Stimulated activated naive B cell treated with anti-CD40 and anti-IgM and Interleukin-4, amounts not matched to agents 10 μg/mL and 1 μg/mL and 100 μg/mL, for 72 hours (primary cell): ENCODE data around the gene ZDHHC24.

Experiments used
- ATAC-seq, 2 donors: fragments of 150-1000 bp; cut with Tn5 transposase; replicated peaks; 2 replicates each; pipeline ENCODE4 v1.10.0; 2021; ENCODE audit warnings: moderate library complexity in 1 of 2
- DNase-seq: peaks from one replicate; pipeline ENCODE4 v3.0.0; 2021
- H3K27ac Mint-ChIP-seq: one replicate; pipeline ENCODE4 v1.8.0; 2022; ENCODE audit warnings: mild to moderate bottlenecking, mixed read lengths
- H3K27me3 Mint-ChIP-seq, 2 donors: one replicate each; pipeline ENCODE4 v1.8.0; 2022; ENCODE audit warnings: mixed read lengths in 2 of 2
- H3K36me3 Mint-ChIP-seq, 2 donors: one replicate each; pipeline ENCODE4 v1.8.0; 2022; ENCODE audit warnings: mixed read lengths in 2 of 2, mild to moderate bottlenecking in 1 of 2
- H3K4me1 Mint-ChIP-seq, 2 donors: one replicate each; pipeline ENCODE4 v1.8.0; 2022; ENCODE audit warnings: mixed read lengths in 2 of 2, mild to moderate bottlenecking in 1 of 2
- H3K4me3 Mint-ChIP-seq, 2 donors: one replicate each; pipeline ENCODE4 v1.8.0; 2022; ENCODE audit warnings: mild to moderate bottlenecking in 2 of 2, mixed read lengths in 2 of 2, moderate library complexity in 1 of 2
- H3K9me3 Mint-ChIP-seq, 2 donors: one replicate each; pipeline ENCODE4 v1.8.0; 2022; ENCODE audit warnings: mixed read lengths in 2 of 2, mild to moderate bottlenecking in 1 of 2

Gene ZDHHC24

DNA sequence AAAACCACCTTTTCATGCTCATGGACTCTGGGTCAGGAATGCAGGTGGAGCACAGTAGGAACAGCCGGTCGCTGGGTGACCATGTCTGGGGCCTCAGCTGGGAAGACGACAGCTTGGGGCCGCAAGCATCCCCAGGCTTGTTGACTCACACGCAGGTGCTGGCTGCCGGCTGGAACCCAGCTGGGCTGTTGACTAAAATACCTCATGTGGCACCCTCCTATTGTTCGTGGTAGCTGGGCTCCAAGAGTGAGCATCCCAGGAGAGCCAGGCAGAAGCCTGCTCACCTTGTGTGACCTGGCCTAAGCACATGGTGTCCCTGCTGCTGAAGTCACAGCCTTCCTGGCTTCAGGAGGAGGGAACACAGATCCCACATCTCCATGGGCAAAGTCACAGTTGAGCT, 56.2 kb downstream of the ZDHHC24 start:
- Mint-ChIP-seq H3K27me3 (no peaks in the 10 kb centered on the region), H3K36me3 (peaks cover 50 to 58% of the 10 kb centered on the region in 2 donors)

DNA sequence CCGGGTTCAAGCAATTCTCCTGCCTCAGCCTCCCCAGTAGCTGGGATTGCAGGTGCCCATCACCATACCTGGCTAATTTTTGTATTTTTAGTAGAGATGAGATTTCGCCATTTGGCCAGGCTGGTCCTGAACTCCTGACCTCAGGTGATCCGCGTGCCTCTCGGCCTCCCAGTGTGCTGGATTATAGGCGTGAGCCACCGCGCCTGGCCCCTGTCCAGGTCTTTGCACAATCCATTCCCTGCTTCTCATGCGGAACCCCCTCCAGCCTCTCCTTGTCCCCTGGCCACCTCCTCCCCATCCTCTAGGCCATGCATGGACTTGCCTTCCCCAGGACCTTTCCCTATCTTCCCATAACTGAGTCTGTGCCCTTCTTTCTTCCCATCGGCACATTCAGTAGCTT, 56.9 kb downstream of the ZDHHC24 start:
- DNase-seq (no peak), ATAC-seq (no peak)
- Mint-ChIP-seq H3K4me3 (no peak overlapping the region), H3K4me1 (peaks cover 3 to 5% of the 10 kb centered on the region in 2 donors), H3K36me3 (peaks cover 47 to 58% of the 10 kb centered on the region in 2 donors), H3K27me3 (no peaks in the 10 kb centered on the region), H3K9me3 (no peaks in the 10 kb centered on the region), H3K27ac (no peak overlapping the region)

More for the DNA sequence above, 56.2 kb downstream of the ZDHHC24 start:
- Mint-ChIP-seq H3K27ac (no peak overlapping the region), H3K9me3 (no peaks in the 10 kb centered on the region), H3K4me3 (no peak overlapping the region), H3K4me1 (peaks cover 2 to 4% of the 10 kb centered on the region in 2 donors)
- DNase-seq, result no peak
- ATAC-seq, result no peak

GRCh38 chr11:66484806-66485380, 61.0 kb downstream of the ZDHHC24 start:
- ATAC-seq (no peak), DNase-seq (no peak)
- no peak overlapping the region for H3K4me3 Mint-ChIP-seq
- peaks cover 34 to 40% of the 10 kb centered on the region in 2 donors for H3K36me3 Mint-ChIP-seq
- no peak overlapping the region for H3K27ac Mint-ChIP-seq
- H3K27me3 Mint-ChIP-seq, result no peaks in the 10 kb centered on the region
- H3K4me1 Mint-ChIP-seq, result peaks cover 11 to 20% of the 10 kb centered on the region in 2 donors
- H3K9me3 Mint-ChIP-seq, result no peaks in the 10 kb centered on the region

- peak; percentile 97 for DNase-seq
- peak; percentile 97 to 98 for ATAC-seq
- H3K9me3 Mint-ChIP-seq, result no peaks in the 10 kb centered on the region
- peak within 1 kb of the TSS; percentile 96 for H3K27ac Mint-ChIP-seq
- peaks cover 9 to 27% of the 10 kb centered on the region in 2 donors for H3K36me3 Mint-ChIP-seq
- peaks cover 26 to 43% of the 10 kb centered on the region in 2 donors for H3K4me1 Mint-ChIP-seq
- peak within 1 kb of the TSS; percentile 90 to 94 for H3K4me3 Mint-ChIP-seq
- H3K27me3 Mint-ChIP-seq, result no peaks in the 10 kb centered on the region
These were observed 65.5 kb downstream of the ZDHHC24 start, which contains the start of gene DPP3 for GRCh38 chr11:66480117-66480938. Gene DPP3, plus strand, starts transcription at chr11:66480434. Its CDS starts 1,767 bp downstream, at chr11:66482201.

DNA sequence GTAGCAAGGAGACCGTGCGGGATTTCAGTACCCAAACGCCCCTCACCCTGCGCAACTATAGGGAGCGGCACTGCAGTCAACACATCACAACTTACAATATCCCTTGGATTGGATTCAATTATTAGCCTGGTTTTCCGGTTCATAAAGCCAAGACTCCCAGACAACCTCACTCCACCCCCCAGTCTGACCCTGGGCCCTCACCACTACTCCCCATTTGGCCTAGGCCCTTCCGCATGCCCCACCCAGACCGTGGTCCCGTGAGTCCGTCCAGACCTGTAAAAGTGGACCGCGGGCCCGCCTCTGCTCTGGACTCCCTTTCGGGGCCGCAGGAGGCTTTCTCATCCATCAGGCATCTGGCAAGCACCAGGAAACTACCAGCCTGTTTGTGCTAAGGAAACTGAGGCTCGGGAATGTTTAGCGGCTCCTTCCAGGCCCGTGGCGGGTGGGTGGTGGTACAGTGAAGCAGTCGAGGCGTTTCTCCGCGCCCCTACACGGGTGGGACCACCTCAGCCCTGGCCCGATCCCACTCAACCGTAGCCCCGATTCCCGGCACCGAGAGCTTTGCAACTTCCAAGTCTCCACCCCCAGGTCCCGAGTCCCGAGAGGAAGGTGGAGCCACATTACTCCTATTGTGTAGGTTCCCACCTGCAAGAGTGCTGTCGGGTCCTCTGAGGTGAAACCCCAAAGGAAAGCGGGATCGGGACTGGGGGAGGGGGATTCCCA, 66.3 kb downstream of the ZDHHC24 start:
- ATAC-seq (no peak), DNase-seq (no peak)
- Mint-ChIP-seq H3K9me3 (no peaks in the 10 kb centered on the region), H3K4me3 (peak overlapping the region; percentile 90 to 94), H3K36me3 (peaks cover 8 to 25% of the 10 kb centered on the region in 2 donors), H3K27me3 (no peaks in the 10 kb centered on the region), H3K27ac (peak overlapping the region; percentile 96), H3K4me1 (peaks cover 24 to 38% of the 10 kb centered on the region in 2 donors)

- DNase-seq, result no peak
- H3K27ac Mint-ChIP-seq, result peak overlapping the region; percentile 96
- no peak for ATAC-seq
- peak overlapping the region; percentile 90 to 94 for H3K4me3 Mint-ChIP-seq
- H3K27me3 Mint-ChIP-seq, result no peaks in the 10 kb centered on the region
- peaks cover 24 to 38% of the 10 kb centered on the region in 2 donors for H3K4me1 Mint-ChIP-seq
- no peaks in the 10 kb centered on the region for H3K9me3 Mint-ChIP-seq
- peaks cover 8 to 27% of the 10 kb centered on the region in 2 donors for H3K36me3 Mint-ChIP-seq
These were observed 67.0 kb downstream of the ZDHHC24 start for GRCh38 chr11:66478729-66479393.

GRCh38 chr11:66477263-66478201, 68.3 kb downstream of the ZDHHC24 start:
- Mint-ChIP-seq H3K4me1 (peaks cover 24 to 36% of the 10 kb centered on the region in 2 donors), H3K36me3 (peaks cover 7 to 30% of the 10 kb centered on the region in 2 donors), H3K4me3 (no peak overlapping the region), H3K27me3 (no peaks in the 10 kb centered on the region), H3K9me3 (no peaks in the 10 kb centered on the region), H3K27ac (no peak overlapping the region)
- ATAC-seq (no peak), DNase-seq (no peak)

GRCh38 chr11:66476841-66477251, 69.0 kb downstream of the ZDHHC24 start:
- DNase-seq, result no peak
- ATAC-seq, result no peak
- no peak overlapping the region for H3K4me3 Mint-ChIP-seq
- no peaks in the 10 kb centered on the region for H3K27me3 Mint-ChIP-seq
- H3K9me3 Mint-ChIP-seq, result no peaks in the 10 kb centered on the region
- peaks cover 2 to 26% of the 10 kb centered on the region in 2 donors for H3K36me3 Mint-ChIP-seq
- H3K4me1 Mint-ChIP-seq, result peaks cover 21 to 30% of the 10 kb centered on the region in 2 donors
- H3K27ac Mint-ChIP-seq, result peak overlapping the region; percentile 59

GRCh38 chr11:66476173-66476840, 69.5 kb downstream of the ZDHHC24 start:
- peaks cover 21 to 30% of the 10 kb centered on the region in 2 donors for H3K4me1 Mint-ChIP-seq
- H3K27ac Mint-ChIP-seq, result peak overlapping the region; percentile 59
- DNase-seq, result no peak
- no peaks in the 10 kb centered on the region for H3K9me3 Mint-ChIP-seq
- H3K36me3 Mint-ChIP-seq, result peaks cover 2 to 26% of the 10 kb centered on the region in 2 donors
- H3K27me3 Mint-ChIP-seq, result no peaks in the 10 kb centered on the region
- no peak for ATAC-seq
- no peak overlapping the region for H3K4me3 Mint-ChIP-seq

- H3K9me3 Mint-ChIP-seq, result no peaks in the 10 kb centered on the region
- peaks cover 2 to 29% of the 10 kb centered on the region in 2 donors for H3K36me3 Mint-ChIP-seq
- DNase-seq (no peak), ATAC-seq (no peak)
- H3K4me3 Mint-ChIP-seq, result no peak overlapping the region
- H3K27ac Mint-ChIP-seq, result no peak overlapping the region
- H3K4me1 Mint-ChIP-seq, result peaks cover 17 to 26% of the 10 kb centered on the region in 2 donors
- no peaks in the 10 kb centered on the region for H3K27me3 Mint-ChIP-seq
These were observed 70.3 kb downstream of the ZDHHC24 start for GRCh38 chr11:66475349-66476172.

- peaks cover 2 to 32% of the 10 kb centered on the region in 2 donors for H3K36me3 Mint-ChIP-seq
- no peak overlapping the region for H3K27ac Mint-ChIP-seq
- no peak for DNase-seq
- ATAC-seq, result no peak
- H3K9me3 Mint-ChIP-seq, result no peaks in the 10 kb centered on the region
- no peak overlapping the region for H3K4me3 Mint-ChIP-seq
- H3K27me3 Mint-ChIP-seq, result no peaks in the 10 kb centered on the region
- H3K4me1 Mint-ChIP-seq, result peaks cover 12 to 14% of the 10 kb centered on the region in 2 donors
These were observed 72.0 kb downstream of the ZDHHC24 start for GRCh38 chr11:66473608-66474515.
